SK-N-SH treated with all-trans-retinoic acid at 6 μM for 48 hours (cell line): ENCODE data around the gene DAB1.

Experiments used
- ARNTL ChIP-seq: fragments of 450-650 bp; formaldehyde crosslinking; IDR thresholded peaks from 2 replicates; pipeline ENCODE4 v1.5.0; 2020; ENCODE audit warnings: low read depth, mild to moderate bottlenecking, moderate library complexity, borderline replicate concordance
- RARB ChIP-seq: fragments of 250-450 bp; sonication (Bioruptor Pico); IDR thresholded peaks from 2 replicates; pipeline ENCODE4 v1.8.0; 2021; ENCODE audit warnings: mild to moderate bottlenecking, moderate library complexity
- ZFP3 ChIP-seq: fragments of 250-450 bp; sonication (Bioruptor Pico); IDR thresholded peaks from 2 replicates; pipeline ENCODE4 v1.5.0; 2020; ENCODE audit warnings: mild to moderate bottlenecking, moderate library complexity
- ZFP30 ChIP-seq: fragments of 450-650 bp; formaldehyde crosslinking; IDR thresholded peaks from 2 replicates; pipeline ENCODE4 v1.5.0; 2022; ENCODE audit warnings: mild to moderate bottlenecking, moderate library complexity
- TF ChIP-seq, protein P1 (sequence below): fragments of 250-450 bp; sonication (Bioruptor Pico); IDR thresholded peaks from 2 replicates; pipeline ENCODE4 v1.8.0; 2020; ENCODE audit warnings: mild to moderate bottlenecking, moderate library complexity, borderline replicate concordance
- TF ChIP-seq, protein P2 (sequence below): fragments of 250-450 bp; sonication (Bioruptor Pico); IDR thresholded peaks from 2 replicates; pipeline ENCODE4 v1.5.1; 2020; ENCODE audit warnings: low read depth, mild to moderate bottlenecking, moderate library complexity

DNA sequence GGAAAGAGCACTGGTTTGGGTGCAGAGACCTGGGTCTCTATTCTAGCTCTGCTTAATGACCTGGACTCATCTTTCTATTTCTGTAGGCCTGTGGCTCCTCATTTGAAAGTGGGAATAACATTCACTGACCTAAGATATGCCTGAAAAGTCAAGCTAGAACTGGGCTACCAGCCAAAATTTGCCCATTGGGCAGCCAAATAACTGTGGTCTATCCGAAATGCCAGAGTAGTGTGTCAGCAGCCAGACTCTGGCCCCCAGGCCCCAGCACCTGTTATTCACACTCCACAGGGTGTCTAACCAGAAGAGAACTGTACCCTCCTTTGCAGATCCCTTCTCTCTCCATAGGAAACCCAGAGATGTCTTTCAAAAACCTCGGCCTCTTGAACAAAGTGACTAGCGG, 12.6 kb downstream of the DAB1 start:
- TF ChIP-seq, protein P1, sequence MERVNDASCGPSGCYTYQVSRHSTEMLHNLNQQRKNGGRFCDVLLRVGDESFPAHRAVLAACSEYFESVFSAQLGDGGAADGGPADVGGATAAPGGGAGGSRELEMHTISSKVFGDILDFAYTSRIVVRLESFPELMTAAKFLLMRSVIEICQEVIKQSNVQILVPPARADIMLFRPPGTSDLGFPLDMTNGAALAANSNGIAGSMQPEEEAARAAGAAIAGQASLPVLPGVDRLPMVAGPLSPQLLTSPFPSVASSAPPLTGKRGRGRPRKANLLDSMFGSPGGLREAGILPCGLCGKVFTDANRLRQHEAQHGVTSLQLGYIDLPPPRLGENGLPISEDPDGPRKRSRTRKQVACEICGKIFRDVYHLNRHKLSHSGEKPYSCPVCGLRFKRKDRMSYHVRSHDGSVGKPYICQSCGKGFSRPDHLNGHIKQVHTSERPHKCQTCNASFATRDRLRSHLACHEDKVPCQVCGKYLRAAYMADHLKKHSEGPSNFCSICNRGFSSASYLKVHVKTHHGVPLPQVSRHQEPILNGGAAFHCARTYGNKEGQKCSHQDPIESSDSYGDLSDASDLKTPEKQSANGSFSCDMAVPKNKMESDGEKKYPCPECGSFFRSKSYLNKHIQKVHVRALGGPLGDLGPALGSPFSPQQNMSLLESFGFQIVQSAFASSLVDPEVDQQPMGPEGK: peak; percentile 94; the same call in 1 of the 2 replicates
- no peak for TF ChIP-seq ZFP3 (CRISPR knock-in tag)
- TF ChIP-seq, protein P2, sequence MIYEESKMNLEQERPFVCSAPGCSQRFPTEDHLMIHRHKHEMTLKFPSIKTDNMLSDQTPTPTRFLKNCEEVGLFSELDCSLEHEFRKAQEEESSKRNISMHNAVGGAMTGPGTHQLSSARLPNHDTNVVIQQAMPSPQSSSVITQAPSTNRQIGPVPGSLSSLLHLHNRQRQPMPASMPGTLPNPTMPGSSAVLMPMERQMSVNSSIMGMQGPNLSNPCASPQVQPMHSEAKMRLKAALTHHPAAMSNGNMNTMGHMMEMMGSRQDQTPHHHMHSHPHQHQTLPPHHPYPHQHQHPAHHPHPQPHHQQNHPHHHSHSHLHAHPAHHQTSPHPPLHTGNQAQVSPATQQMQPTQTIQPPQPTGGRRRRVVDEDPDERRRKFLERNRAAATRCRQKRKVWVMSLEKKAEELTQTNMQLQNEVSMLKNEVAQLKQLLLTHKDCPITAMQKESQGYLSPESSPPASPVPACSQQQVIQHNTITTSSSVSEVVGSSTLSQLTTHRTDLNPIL (CRISPR knock-in tag): no peak
- no peak for TF ChIP-seq RARB
- TF ChIP-seq ARNTL: no peak
- TF ChIP-seq ZFP30: no peak
